ENCODE results near the gene ZP2. TPM values are rescaled to one million over a fixed set of nuclear protein-coding genes. Genes with fewer than 3 reads are reported as not detected.
A peak's percentile ranks its signal among the peaks of the same experiment; 100 is the strongest.

ZP2 gene
- total RNA-seq, 1 experiment from 2014 or later: not detected

- no peak for TF ChIP-seq CTCF (conservative IDR thresholded peaks at IDR 0.05)
- H3T11ph ChIP-seq (ENCODE audit: low read length): no peak overlapping the region
- no peaks in the 10 kb centered on the region for H3K4me1 ChIP-seq (ENCODE audit: insufficient read depth, low read length)
- no peak overlapping the region for H2BK5ac ChIP-seq (ENCODE audit: insufficient read length, low read length)
- DNase-seq: no peak
- H2BK20ac ChIP-seq (ENCODE audit: low read depth, low read length, poor library complexity, severe bottlenecking): no peak overlapping the region
- Mint-ChIP-seq H3K9me3 (peaks cover 25 to 31% of the 10 kb centered on the region in 2 experiments), H3K4me1 (peaks cover 5 to 14% of the 10 kb centered on the region in 2 experiments; a peak in 3 of 4 replicates), H3K4me3 (no peak overlapping the region), H3K27ac (peak overlapping the region in 1 of 3 experiments; percentile 42; a peak in 2 of 7 replicates), H3K27me3 (ENCODE audit: low read depth) (peaks cover 7% of the 10 kb centered on the region), H3K36me3 (ENCODE audit: insufficient read depth in 1 of 3, low read depth in 3 of 3) (peaks cover 32 to 43% (median 37%) of the 10 kb centered on the region in 3 experiments)
- no peak overlapping the region for H3K4ac ChIP-seq (ENCODE audit: low read depth, low read length)
- no peak overlapping the region for H3K9ac ChIP-seq (ENCODE audit: extremely low read depth, insufficient read length, low read length)
- H3K56ac ChIP-seq (ENCODE audit: insufficient read length, low read depth, low read length): no peak overlapping the region
- no peak overlapping the region for H4K5ac ChIP-seq (ENCODE audit: insufficient read length, low read depth, low read length)
- H3K27me3 ChIP-seq (ENCODE audit: insufficient read depth, low read length): no peaks in the 10 kb centered on the region; the same call in 1 of the 2 replicates
- H3K79me2 ChIP-seq (ENCODE audit: insufficient read depth, low read length): peaks cover 2% of the 10 kb centered on the region; the same call in 1 of the 2 replicates
- no peak overlapping the region for H3K18ac ChIP-seq (ENCODE audit: insufficient read length, low read depth, low read length)
- no peaks in the 10 kb centered on the region for H3K23me2 ChIP-seq (ENCODE audit: insufficient read length, low read depth, low read length, poor library complexity, severe bottlenecking)
- H3K9me3 ChIP-seq (ENCODE audit: control insufficient read depth, low read depth, low read length): peaks cover 10% of the 10 kb centered on the region
- no peak overlapping the region for H4K8ac ChIP-seq (replicated peaks; ENCODE audit: insufficient read length, low read depth, low read length)
- H3K23ac ChIP-seq (ENCODE audit: insufficient read length, low read depth, low read length): no peak overlapping the region
- no peak overlapping the region for H3K27ac ChIP-seq (ENCODE audit: insufficient read length, low read depth, low read length)
- no peak overlapping the region for H3K14ac ChIP-seq (ENCODE audit: insufficient read depth, low read length)
- H3K4me2 ChIP-seq (ENCODE audit: insufficient read depth, insufficient read length, low read length): no peak overlapping the region
- no peaks in the 10 kb centered on the region for H3K79me1 ChIP-seq (ENCODE audit: insufficient read depth, low read depth, low read length, poor library complexity, severe bottlenecking)
- H2BK120ac ChIP-seq (ENCODE audit: low read depth, low read length, poor library complexity, severe bottlenecking): no peak overlapping the region
- no peak overlapping the region for H2BK12ac ChIP-seq (ENCODE audit: insufficient read length, low read depth, low read length)
- H4K20me1 ChIP-seq (ENCODE audit: control insufficient read depth, insufficient read depth, insufficient read length): no peaks in the 10 kb centered on the region
- no peak overlapping the region for H2AK5ac ChIP-seq (ENCODE audit: insufficient read length, low read length)
- H4K91ac ChIP-seq (ENCODE audit: insufficient read length, low read depth, low read length): no peak overlapping the region
- H2AFZ ChIP-seq (ENCODE audit: low read length): no peak overlapping the region
- no CpG with 5 or more reads among the region's 3 CpGs for WGBS (ENCODE audit: extremely low coverage, insufficient read length, low lambda C conversion rate)
- no peak overlapping the region for H2BK15ac ChIP-seq (ENCODE audit: low read depth, low read length)
Observed at GRCh38 chr16:21184834-21185233, 26.5 kb downstream of the ZP2 start.
